Activated T-cell treated with anti-CD3 and anti-CD28 coated beads, Interleukin-2, amount 50 U/mL, for 48 hours (primary cell): ENCODE measurements around the gene F7.
A peak's percentile ranks its signal among the peaks of the same experiment; 100 is the strongest.
"Not testable (repeated sequence)": the region's sequence is repeated elsewhere in the genome, so short reads cannot be mapped to it uniquely, and the experiment has no call there.

Experiments
- DNase-seq, 2 experiments: peaks; one replicate each; pipeline ENCODE4 v3.0.0-alpha.2; 2020

F7 gene

DNA sequence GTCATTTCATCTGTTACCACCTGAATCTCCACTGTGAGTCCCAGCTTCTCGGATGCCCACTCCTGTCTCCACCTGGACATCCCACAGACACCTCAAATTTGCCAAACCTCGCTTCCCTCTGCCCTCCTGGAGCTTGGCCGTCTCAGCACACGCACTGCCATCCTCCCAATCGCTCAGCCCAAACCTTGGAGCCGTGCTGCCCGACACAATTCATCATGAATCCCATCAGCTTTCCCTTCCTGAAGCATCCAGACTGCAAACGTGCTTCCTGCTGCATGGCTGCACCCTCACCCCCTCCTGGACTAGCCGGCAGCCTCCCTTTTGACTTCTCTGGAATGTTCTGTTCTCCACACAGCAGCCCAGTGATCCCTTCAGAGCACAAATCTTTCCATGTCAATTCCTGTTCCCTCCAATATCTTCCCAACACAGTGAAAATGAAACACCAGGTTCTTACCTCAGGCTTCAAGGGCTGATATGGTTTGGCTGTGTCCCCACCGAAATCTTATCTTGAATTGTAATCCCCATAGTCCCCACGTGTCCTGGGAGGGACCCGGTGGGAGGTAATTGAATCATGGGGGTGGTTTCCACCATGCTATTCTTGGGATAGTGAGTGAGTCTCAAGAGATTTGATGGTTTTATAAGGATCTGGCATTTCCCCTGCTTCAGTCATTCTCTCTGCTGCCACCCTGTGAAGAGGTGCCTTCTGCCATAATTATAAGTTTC lies 51.8 kb downstream of the F7 start:
- DNase-seq, result no peak

DNA sequence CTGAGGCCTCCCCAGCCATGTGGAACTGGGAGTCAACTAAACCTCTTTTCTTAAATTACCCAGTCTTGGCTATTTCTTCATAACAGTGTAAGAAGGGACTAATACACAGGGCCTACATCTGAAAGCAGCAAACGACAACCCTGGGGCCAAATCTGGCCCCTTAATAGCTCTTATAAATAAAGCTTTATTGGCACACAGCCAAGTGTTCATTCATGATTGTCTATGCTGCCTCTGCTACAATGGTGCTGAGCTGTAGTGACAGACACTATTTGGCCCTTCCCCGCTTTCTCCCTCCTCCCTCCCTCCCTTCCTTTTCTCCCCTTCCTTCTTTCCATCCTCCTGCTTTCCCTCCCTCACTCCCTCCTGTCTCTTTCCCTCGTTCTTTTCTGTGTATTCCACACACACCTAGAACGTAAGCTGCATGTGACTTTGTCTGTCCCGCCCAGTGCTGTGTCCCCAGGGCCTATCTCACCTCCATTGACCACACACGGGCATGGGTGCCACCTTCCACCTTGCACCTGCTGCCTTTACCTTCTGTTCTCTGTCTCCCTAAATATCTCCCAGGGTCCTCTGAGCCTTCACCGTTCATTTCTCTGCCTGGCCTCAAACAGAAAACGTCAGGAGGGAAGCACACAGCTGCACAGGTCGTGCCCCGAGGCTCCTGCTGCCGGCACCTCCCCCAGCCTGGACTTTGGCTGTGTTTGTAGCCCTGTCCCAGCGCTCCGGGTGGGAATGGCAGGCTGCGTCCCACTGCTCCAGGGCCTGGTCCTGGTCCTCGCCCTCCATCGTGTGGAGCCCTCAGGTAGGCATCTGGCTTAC lies 52.5 kb downstream of the F7 start, which contains the start of gene PROZ:
PROZ (plus strand) TSS at position 720 of the 819 bp plus-strand sequence; CDS start at position 733, 13 bp downstream.
- DNase-seq, result no peak

DNA sequence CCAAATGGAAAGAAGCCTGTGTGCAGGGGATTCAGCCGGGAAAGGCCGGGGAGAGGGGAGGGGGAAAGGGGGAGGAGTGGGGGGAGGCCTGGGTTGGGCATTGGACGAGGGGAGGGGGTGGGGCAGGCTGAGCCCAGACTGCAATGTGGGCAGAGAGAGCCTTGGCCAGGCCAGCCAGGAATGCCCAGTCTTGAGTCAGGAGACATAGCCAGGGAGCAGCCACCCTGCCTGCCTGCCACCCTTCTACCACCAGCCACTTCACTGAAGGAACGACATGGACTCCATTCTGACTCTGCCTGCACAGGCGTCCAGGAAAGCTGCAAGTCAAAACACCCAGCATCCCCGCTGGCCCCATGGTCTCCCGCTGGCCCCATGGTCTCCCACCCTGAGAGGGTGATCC lies 53.4 kb downstream of the F7 start:
- DNase-seq, result no peak

DNA sequence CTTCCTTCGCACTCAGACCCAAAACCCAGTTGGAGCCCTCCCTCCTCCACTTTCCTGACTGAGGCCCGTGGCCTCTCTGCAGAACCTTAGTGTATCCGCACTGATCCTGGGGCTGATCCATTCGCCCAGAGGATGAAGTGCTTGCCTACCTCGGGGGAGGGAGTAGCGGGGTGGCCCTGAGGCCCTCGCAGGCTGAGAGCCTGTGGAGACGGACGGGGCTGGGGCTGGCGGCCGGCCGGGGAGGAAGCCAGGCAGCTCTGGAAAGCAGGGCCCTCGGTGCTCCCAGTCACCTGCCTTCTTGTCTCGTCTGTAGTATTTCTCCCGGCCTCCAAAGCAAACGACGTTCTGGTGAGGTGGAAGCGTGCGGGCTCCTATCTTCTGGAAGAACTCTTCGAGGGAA lies 54.1 kb downstream of the F7 start:
- DNase-seq, result no peak

DNA sequence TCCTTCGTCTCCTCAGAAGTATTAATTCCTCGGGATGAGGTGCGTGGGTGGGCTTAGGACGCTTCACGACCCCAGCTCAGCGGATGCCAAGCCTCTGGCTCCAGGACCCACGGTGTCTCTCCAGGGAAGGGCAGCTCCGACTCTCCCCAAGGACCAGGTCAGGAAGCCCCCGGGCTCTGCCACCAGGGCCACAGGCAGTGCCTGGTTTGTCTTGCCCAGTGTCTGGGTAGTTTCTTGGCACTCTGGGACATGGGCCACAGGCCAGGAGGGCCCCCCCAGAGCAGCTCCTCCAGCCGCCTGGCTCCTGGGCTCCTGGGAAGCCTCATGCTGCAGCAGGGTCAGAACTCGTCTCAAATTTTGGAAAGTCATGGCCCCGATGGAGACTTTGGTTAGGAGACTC lies 55.4 kb downstream of the F7 start:
- DNase-seq, result no peak

DNA sequence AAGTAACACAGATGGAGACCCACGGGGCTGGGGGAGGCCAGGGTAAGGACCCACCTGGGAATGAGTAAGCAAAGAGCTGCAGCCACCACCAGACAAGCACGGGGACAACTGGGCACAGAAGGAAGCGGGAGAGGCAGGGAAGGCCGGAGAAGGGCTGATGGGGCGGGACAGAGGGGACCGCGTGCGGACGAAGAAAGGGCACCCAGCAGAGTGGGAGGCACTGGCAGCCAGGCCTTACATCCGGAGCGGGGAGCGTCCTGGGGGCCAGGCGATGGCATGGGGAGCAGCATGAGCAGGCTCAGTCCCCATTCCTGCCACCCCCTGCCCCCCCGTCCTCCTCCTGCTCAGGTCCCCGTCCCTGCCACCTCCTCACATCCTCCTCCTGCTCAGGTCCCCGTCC lies 55.8 kb downstream of the F7 start:
- DNase-seq, result peak in 1 of 2 experiments; percentile 25

DNA sequence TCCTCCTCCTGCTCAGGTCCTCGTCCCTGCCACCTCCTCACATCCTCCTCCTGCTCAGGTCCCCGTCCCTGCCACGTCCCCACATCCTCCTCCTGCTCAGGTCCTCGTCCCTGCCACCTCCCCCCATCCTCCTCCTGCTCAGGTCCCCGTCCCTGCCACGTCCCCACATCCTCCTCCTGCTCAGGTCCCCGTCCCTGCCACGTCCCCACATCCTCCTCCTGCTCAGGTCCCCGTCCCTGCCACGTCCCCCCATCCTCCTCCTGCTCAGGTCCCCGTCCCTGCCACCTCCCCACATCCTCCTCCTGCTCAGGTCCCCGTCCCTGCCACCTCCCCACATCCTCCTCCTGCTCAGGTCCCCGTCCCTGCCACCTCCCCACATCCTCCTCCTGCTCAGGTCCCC lies 56.4 kb downstream of the F7 start:
- not testable (repeated sequence) for DNase-seq

DNA sequence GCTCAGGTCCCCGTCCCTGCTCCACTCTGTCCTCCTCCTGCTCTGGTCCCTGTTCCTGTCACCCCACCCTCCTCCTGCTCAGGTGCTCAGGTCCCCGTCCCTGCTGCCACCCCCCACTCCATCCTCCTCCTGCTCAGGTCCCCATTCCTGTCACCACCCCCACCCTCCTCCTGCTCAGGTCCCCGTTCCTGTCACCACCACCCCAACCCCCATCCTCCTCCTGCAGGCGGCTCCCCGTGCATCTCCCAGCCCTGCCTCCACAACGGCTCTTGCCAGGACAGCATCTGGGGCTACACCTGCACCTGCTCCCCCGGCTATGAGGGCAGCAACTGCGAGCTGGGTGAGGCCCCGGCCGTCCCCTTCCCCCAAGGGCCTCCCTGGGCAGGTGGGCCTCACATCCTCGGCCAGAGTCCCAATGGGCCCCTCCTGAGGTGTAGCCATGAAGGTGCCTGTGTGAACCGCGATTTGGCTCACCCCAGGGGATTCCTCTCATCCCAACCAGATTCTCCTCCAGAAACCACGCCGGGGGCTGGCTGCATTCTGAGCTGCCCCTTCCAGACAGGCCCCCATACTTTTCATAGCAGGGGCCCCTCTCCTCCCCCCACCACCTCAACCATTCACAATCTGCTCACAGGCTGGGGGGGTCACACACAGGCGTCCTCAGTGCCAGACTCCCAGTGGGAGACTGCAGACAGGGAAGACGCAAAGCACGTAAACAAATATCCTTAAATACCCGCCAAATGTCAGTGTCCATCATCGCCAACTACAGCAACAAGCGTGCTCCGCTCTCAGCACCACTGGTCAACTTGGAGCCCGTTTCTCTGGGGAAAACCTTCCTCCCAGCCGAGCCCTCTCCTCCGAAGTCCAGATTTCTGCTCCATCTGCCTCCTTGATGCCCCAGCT lies 57.4 kb downstream of the F7 start:
- peak in 1 of 2 experiments; percentile 29 for DNase-seq

DNA sequence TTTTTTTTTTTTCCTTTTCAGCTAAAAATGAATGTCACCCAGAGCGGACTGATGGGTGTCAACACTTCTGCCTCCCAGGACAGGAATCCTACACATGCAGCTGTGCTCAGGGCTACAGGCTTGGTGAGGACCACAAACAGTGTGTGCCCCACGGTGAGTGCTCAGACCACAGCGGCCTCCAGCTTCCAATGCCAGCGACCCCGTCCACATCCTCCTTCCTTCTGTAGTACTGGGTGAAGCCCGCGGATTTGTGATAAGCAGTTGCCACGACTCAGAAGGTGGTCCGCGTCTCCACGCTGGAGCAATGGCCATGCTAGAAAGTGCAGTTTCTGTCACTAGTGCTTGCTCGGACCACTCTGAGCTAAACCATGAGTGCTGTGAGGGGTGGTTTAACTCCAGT lies 58.9 kb downstream of the F7 start:
- DNase-seq, result no peak

DNA sequence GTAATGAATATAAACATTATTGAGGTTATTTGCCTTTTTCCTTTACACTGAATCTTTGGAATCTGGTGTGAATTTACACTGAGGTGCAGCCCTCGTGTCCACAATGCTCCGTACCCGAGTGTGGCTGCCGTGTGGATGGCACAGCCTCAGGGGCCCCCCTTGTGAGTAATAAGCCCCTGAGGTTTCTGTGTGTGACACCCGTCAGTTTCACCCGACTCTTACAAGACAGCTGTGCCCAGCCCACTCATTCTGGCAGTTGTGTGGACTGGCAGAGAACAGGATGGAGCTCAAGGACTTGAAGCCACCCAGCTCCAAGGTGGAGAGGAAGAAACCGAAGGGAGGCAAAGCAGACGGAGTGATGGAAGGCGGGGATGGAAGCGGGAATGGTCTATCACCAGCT lies 60.7 kb downstream of the F7 start:
- peak in 1 of 2 experiments; percentile 59 for DNase-seq

DNA sequence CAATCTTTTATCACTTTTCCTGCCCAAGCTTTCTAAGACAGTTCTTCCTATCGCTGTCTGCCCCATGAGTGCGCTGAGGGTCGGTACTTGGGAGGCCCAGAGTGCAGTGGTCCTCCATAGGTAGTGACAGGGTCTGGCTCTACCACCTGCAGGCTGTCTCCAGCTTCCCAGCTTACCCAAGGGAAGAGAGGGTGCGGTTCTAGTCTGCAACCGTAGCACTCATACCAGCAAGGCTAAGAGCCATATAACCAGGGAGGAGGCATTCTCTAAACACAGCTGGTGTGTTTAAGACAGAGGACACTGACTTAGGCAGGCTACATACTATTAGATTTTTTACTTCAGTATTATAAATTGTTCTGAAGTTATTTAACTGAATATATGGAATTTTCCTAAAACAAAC lies 61.1 kb downstream of the F7 start:
- DNase-seq, result no peak

DNA sequence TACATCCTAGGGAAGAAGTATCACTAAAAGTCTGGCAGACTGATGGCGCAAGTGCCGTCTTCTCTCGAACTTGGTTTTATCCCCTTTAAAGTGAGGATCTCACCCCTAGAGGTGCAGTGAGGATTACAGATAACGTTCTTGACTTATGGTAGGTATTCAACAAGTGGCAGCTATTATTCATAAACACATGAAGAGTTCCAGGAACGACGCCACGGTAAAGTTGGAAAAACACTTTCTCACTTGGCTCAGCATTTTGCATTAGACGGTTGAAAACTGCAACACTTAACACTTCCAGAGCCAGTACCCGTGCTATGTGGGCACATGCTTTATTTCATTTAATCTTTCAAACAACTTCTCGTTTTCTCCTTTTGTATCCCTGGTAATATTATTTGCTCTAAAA lies 61.6 kb downstream of the F7 start:
- DNase-seq, result no peak

DNA sequence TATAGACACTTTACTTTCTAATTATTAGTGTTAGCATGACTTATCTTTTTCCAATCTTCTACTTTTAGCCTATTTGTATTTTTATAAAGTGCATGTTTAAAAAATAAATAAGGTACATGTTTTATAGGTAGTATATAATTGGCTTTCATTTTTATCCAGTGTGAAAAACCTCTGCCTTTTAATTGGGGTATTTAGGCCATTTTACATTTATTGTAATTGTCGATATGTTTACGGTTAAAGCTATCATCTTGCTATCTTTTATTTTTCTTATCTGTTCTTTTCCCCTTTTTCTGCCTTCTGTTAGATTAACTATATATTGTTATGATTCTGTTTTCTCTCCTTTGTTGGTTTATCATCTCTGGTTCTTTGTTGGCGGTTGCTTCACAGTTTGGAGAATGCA lies 62.0 kb downstream of the F7 start:
- DNase-seq, result no peak

DNA sequence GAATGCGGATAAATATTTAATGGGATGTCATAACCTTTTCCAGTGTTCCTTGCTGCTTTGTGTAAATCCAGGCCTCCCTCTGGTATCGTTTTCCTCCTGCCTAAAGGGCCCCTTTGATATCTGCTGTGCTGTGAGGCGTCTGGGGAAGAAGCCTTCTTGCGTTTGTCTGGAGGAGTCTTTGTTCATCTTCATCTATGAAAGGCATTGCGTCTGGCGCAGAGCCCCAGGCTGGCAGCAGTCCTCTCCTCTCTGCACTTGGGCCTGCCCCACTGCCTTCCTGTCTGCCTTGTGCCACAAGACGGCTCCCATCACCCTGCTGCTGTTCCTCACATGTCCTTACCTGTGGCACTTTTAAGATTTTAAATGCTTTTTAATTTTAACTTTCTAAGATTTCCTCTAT lies 62.6 kb downstream of the F7 start:
- DNase-seq, result no peak

DNA sequence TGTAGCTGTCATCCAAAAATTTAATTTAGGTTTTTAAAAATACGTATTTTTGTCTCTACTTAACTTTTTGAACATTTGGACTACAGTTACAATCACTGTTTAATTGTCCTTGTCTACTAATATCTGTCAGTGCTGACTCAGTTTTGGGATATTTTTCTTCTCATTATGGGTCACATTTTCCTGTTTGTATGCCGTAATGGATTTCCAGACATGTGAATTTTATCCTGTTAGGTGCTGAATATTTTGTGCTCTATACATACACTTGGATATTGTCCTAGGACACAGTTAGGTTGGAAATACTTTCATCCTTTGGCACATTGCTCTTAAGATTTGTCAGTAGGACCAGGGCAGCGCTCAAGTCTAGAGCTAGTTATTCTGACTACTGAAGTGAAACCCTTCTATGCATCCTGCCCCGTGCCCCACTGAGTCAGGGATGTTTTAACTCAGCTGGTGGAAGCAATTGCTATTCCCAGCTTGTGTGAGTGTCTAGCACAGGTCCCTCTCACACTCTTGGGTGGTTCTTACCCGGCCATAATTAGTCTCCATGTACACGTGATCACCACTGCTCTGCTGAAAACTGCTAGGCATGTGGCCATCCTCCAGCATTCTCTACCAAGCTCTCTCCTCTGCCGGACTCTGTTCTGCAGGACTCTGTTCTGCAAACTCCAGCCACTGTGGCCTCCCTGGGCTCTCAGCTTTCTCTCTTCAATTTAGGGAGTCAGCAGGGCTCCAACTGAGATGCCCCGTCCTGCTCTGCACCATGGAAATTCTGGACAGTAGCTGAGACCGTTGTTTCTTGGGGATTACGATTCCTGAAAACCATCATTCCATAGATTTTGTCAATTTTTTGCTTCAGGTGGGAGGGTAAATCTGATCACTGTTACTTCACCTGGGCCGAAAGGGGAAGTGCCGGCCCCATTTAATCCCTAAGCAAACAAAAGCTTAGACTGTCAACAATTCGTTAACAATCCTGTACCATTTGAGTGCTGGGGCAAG lies 64.0 kb downstream of the F7 start:
- no peak for DNase-seq
